HG02852 (cell line): ENCODE measurements around the gene CSNK1A1.
"Not testable (repeated sequence)": the region's sequence is repeated elsewhere in the genome, so short reads cannot be mapped to it uniquely, and the experiment has no call there.

Experiments used
- ATAC-seq: cut with Tn5 transposase; IDR thresholded peaks from one replicate; pipeline ENCODE4 v1.9.1; 2021; ENCODE audit warnings: mild to moderate bottlenecking, moderate library complexity; ENCODE audit not compliant: unreplicated experiment

The CSNK1A1 gene

DNA sequence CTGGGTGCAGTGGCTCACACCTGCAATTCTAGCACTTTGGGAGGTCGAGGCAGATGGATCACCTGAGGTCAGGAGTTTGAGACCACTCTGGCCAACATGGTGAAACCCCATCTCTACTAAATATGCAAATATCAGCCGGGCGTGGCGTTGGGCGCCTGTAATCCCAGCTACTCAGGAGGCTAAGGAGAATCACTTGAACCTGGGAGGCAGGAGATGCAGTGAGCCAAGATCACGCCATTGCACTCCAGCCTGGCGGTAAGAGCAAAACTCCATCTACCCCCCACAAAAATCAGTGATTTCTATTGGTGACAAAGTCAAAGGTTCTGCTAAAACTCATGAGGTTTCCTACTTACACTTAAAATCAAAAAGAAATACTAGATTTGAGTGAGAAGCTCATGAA, 18.8 kb downstream of the CSNK1A1 start:
- ATAC-seq: no peak

- ATAC-seq: no peak
These were observed 21.8 kb downstream of the CSNK1A1 start for GRCh38 chr5:149529463-149529862.

DNA sequence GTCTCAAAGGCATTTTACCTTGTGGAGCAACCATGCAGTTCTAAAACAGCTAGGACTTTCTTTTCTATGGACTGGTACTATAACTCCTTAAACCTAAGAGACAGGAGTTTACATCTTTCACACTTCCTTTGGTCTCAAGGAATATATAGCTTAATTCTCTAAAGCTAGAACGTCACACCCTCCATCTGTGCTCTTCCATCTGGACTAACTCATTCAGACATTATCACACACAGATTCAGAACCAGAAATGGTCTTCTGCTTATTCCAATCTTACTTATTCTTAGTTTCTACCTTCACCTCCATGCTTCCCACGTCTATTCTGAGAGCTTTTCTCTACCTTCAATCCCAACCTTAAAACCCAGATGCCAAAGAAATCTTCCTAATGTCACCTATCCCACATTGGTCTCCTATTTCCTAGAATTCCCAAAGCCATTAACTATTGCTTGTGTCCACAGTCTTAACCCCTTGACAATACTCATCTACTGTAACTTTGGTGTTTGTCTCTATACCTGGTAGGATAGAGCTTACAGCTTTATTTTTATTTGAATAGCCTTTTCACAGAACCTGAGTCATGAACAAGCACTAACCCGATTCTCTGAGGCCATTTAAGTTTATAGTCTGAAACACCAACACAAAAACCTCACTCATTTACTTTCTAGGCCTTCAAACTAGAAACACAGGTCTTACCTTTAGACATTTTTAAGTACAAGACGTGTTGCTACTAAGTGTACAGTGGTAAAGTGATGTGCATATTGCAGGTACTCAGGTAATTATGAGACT, 22.8 kb downstream of the CSNK1A1 start:
- ATAC-seq: no peak

GRCh38 chr5:149526845-149527590, 24.2 kb downstream of the CSNK1A1 start:
- ATAC-seq: no peak

- ATAC-seq: no peak
These were observed 29.2 kb downstream of the CSNK1A1 start for GRCh38 chr5:149521739-149522685.

- ATAC-seq: no peak
These were observed 31.6 kb downstream of the CSNK1A1 start for GRCh38 chr5:149519601-149520000.

- ATAC-seq: no peak
These were observed 32.6 kb downstream of the CSNK1A1 start for GRCh38 chr5:149518620-149519019.

DNA sequence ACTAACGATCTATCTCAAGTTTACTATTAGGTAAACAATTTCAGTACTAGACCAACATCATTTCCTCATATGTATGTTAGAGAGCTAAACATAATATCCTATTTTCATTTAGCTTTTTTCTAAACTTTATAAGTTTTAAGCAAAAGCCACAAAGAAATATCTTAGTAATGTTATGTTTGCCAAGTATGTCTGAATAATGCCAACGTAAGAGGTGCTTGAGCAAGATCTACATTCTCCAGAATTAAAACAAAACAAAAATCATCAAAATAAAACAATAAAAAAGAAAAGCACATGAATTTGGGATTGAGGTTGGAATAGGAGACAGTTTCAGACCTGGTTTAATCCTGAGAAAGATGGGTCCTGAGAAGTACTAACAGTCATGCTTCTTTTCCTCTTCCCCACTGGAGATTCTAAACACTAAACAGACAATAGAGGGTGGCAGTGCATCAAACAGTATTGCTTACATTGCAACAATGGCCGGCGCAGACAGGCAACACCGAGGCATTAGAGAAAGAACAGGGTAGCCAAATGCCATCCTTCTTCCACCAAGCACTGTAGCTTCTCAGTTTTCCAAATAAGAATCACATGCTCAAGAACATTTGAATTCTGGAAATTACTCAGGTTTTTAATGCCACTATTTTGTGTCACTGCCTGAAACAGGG, 33.6 kb downstream of the CSNK1A1 start:
- no peak for ATAC-seq

DNA sequence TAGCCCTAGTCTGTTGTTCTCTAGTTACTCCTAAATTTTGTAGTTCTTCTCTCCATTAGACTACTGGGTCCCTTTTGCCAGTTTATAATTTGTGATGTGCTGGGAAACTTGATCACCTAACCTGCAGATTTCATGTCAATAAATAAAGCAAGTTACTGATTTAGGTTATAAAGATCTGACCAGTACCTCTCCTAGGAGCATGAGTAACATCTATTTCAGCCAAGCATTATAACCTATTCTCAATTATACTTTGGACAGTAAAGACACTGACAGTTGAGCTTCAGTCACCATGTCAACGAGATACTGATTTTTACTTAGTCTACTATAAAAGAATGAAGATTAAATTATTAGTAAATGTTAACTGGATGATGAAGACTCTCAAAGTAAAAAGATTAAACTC, 36.7 kb downstream of the CSNK1A1 start:
- ATAC-seq: no peak

DNA sequence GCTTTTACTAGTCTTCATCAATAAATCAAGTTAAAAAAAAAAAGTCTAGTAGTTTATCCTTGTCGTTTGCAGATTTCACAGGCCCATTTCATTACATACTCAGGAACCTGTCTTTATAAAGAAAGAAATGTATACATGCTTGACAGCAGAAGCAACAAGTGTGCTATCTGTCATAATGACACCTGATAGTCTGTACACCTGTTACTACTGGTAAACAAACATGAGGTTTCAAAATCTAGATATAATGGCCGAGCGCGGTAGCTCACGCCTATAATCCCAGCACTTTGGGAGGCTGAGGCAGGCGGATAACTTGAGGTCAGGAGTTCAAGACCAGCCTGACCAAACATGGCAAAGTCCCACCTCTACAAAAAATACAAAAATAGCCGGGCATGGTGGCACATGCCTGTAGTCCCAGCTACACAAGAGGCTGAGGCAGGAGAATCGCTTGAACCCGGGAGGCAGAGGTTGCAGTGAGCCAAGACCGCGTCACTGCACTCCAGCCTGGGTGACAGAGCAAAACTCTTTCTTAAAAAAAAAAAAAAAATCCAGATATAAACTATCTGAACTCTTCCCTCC, 37.8 kb downstream of the CSNK1A1 start:
- not testable (repeated sequence) for ATAC-seq

DNA sequence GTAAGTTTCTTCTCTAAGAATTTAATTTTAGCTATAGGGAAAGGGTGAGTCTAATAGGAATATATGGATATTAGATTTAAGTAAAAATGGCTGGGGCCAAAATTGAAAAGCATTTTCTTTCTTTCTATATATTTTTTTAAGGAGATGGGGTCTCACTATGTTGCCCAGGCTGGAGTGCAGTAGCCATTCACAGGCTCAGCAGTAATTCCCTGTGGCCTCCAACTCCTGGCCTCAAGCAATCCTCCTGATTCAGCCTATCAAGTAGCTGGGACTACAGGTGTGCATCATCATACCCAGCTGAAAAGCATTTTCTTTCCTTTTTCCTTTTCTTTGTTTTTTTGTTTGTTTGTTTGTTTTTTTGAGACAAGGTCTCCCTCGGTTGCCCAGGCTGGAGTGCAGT, 41.1 kb downstream of the CSNK1A1 start:
- no peak for ATAC-seq

GRCh38 chr5:149504677-149505076, 46.6 kb downstream of the CSNK1A1 start:
- no peak for ATAC-seq

DNA sequence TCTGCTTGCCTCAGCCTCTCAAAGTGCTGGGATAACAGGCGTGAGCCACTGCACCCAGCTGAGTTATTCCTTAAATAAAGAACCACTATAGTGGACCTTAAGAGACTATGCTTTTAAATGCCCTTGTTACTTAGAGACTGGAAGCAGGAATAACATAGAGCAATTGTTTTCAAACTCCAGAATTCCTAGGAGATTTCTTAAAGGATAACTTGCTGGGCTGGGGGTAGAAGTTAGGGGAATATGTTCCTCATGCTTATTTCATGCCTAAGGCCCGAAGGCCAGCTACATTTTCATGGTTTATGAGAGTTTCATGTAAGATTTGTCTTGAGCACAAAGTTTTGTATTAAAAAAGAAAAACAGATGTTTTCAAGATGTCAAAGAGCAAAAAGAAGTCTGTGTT, 48.2 kb downstream of the CSNK1A1 start:
- ATAC-seq: no peak

DNA sequence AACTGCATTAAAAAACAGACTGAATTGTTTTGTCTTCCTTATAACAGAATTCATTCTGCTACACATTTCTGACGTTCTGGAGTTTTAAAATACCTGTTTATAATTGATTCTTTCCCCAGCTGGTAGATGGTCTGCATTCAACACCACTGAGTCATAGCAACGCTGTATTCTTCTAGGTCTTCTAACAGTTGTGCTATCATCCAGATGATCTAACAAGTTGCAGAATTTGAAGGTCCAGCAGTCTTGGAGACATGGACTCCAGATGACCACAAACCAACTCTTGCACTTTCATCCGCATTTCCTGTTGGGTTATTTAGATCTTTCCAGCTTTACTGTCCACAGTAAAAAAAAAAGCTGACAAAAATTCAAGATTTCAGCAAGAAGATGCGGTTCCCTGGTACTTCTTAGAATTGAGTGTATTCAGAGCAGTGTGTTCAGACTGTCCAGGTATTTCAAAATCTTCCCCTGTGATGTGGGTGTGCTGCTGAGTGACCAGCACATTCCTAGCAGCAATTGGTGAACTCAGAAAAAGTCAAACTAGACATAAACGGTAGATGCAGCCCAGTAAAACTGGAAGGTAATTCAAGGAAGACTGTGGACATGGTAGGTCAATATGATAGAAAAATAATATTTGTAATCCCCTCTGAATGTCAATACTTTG, 50.2 kb downstream of the CSNK1A1 start:
- ATAC-seq: no peak

DNA sequence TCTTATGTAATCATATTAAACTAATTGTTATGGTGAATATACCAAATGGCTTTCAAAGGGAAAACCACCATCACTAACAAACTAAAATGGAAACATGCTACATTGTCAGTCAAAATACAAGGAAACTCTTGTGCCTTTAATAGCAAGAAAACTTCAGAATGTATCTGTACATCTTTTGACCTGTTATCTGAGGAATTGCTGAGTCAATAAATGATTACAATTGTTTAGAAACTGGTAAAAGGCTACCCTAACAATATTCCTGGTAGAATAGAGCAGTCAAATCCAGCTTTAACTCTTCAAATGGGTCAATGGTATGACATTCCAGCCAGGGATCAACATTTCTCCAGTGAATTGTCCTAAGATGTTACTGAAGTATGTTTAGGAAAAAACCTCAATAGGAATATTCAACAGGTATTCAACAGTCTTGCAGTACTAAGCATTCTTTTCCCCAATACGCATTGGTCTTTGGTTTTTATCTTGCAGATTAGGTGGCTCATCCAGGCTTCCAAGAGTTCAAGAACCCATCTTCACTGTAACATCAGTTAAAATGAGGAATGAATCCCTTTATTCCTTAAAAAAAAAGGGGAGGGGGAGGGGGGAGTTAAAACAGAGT, 52.4 kb downstream of the CSNK1A1 start:
- ATAC-seq: no peak

GRCh38 chr5:149497357-149497756, 53.9 kb downstream of the CSNK1A1 start:
- no peak for ATAC-seq

DNA sequence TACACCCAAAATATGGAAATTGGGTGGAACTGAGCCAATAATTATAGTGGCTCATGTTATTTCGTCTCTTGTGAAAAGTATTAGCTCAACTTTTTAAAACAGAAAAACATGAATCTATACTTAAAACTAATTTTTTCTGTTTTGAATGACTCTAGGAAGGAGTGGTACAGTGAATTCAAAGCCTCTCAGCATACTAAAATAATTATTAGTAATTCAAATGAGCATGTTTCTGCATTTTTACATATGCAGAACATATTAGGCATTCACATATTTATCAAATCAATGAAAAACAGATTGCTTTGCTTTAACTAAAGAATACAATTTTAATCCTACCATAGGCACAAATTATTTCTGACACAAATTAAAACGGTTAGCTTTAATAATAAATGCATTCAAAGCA, 54.3 kb downstream of the CSNK1A1 start:
- no peak for ATAC-seq

GRCh38 chr5:149496166-149496565, 55.1 kb downstream of the CSNK1A1 start:
- ATAC-seq: no peak

- no peak for ATAC-seq
These were observed 55.6 kb downstream of the CSNK1A1 start for GRCh38 chr5:149495673-149496072.
